ENCODE data around the gene POU2F2.

The POU2F2 gene

DNA sequence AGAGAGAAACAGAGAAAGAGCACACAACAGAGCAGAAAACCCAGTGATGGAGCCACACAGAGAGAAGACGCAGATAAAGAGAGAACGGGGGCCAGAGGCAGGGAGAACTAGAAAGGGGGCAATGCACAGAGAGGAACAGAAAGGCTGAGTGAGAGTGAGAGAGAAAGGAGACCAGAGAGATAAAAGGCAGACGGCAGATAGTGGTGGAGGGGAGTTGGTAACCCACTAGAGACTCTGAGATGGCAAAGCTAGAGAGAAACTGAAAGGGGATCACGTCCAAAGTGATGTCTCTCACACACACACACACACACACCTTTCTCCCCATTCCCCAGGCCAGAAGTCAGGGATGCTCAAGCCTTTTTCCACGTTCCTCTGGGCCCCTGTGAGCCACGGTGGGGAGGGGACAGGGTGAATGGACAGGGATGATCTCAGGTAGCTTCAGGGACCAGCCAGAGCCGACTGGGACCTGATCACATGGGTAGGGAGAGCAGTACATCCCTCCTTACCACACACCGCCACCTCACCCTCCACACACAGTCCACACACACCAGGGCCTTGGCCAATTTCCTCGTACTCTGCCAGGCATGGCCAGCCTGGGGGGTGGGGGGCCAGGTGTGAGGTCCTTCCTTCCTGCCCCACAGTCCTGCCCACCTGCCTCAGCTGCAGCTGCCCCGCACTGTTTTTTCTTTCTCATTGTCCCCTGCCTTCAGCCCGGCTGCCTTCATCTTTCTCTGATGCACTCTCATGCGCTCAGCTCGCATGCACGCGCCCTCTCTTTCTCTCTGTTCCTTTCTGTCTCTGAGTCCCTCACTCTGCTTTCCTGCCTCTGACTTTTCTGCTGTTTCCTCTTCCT lies 22.5 kb upstream of the POU2F2 start:
- no peak for DNase-seq

DNA sequence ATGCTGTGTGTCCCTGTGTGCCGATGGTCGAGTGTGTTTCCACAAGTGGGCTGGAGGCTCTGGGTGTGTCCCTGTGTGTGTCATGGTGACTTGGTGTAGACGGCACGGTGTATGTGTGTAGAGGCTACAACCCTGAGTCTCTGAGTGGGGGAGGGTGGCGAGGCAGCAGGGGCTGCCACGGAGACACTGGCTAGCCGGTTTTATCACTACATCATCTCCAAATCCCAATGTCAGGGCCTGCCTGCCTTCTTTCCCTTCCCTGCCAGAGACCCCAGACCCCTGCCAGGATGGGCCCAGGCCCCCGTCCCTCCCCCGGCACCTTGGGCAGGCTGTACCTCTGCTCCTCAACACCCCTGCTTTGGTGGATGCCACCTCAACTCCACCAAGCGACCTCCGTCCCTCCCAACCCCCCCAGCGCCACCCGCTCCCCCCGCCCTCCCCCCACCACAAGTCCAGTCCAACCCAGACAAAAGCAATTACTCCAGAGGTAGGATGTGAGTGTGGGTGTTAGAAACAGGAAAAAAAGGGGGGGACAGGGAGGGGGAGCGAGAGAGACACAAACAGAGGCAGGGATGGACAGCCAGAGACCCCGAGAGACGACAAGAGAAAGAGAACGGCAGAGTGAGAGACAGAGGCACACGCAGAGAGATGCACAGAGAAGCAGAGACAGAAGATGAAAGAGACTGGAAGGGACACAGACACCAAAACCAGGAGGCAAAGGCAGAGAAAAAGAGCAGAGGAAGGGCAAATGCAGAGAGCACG lies 21.6 kb upstream of the POU2F2 start:
- DNase-seq, result no peak

DNA sequence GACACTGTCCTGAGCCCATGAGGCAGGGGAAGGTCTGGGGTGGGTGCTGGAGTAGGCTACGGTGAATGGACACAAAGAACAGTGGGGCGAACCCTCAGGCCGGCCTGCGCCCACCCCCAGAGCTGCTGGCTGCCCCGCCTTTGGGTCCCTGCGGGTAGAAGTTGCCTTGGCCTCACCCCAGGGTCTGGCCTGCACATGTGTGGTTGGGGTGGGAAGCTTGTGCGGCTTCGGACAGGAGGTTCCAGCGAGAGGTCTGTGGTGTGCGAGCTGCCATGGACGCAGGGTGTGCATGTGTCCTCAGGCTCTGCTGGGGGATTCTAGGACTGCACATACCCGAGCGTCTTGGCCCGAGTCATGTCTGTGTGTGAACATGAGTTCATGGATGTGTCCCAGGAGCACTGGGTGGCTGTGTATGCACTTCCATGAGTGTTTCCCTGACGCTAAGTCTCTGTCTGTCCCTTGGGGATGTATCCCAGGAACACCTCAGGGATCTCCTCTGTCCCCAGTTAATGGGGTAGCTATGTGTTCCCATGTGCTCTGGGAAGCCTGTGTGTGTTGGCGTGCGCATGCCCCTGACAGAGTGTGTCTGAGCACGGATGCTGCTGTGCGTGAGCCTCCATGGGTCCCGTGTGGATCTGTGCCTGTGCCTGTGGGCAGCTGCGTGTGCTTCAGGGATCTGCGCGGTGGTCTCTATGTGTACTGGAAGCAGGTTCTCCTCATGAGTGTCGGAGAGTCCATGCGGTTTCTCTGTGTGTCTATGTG lies 20.8 kb upstream of the POU2F2 start:
- no peak for DNase-seq

DNA sequence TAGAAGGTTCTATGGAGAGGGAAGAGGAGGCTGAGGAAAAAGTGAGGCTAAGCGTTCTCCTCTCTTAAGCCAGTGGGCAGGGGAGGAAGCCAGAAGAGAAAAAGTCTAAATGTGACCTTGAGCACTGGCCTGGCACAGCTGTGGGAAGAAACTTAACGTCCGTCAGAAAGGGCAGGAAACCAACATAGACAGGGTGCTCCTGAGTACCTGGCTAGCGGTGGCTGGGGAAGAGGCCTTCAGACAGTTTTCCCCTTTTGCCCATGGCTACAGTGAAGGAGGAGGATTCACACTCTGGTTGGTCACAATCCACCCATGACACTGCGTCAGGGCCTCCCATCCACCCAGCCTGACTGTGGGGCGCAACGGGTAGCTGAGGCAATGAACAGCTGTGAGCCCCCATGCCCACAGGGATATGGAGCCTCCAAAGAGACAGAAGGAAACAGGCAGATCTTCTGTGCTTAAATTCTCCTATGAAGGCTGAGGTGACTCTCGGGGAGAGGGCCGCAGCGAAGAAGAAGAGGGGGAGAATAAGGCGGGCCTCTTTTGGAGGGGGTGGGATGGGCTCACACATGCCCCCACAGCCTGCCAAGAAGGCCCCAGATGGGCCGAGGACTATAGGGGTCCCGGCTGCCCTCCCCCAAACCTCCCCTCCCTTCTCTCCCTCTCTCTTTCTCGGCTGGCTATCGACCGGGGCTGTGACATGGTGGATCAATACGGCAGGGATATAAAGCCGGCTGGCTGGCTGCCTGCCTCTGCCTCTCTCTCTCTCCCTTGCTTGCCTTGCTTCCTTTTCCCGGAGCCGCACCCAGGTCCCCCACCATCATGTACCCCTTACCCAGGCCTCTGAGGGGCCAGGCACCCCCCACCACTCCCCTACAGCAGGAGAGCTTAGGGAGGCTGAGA lies 19.8 kb upstream of the POU2F2 start:
- DNase-seq, result no peak

DNA sequence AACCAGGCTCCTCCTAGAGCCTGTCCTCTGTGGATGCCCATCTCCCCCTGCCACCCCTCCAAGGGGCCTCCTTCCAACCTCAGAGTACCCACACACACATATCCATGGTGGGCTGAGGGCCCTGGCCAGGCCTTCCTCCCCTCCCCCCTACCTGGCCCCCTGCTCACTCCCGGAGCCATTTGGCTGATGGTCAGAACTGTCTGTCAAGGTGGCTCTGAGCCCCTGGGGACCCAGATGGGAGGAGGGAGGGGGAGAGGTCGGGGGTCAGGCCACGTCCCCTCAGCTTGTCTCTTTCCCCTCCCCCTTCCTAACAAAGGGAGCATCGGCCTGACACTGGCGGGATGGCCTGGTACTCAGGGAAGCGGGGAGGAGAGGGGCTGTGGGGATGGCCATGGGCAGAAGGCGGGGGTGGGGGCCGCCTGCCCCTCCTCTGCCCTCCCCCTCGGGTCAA lies 18.7 kb upstream of the POU2F2 start:
- DNase-seq, result no peak

DNA sequence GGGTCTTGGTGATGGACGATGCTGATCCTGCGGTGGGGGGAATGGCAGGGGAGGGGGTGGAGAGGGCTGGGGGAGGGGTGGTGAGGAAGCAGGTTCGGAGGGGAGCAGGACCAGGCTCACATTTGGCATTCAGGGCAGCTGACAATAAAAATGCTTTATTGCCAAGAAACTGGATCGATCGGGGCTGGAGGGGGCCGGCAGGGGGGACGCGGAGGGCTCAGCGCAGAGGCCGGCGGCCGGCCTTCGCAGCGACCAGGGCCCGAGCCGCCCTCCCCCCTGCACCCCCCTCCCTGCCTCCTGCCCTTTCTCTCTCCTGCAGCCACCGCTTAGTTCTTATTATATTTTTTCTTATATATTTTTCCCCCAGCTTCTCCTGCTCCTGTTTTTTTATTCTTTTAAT lies 18.1 kb upstream of the POU2F2 start:
- DNase-seq, result no peak

DNA sequence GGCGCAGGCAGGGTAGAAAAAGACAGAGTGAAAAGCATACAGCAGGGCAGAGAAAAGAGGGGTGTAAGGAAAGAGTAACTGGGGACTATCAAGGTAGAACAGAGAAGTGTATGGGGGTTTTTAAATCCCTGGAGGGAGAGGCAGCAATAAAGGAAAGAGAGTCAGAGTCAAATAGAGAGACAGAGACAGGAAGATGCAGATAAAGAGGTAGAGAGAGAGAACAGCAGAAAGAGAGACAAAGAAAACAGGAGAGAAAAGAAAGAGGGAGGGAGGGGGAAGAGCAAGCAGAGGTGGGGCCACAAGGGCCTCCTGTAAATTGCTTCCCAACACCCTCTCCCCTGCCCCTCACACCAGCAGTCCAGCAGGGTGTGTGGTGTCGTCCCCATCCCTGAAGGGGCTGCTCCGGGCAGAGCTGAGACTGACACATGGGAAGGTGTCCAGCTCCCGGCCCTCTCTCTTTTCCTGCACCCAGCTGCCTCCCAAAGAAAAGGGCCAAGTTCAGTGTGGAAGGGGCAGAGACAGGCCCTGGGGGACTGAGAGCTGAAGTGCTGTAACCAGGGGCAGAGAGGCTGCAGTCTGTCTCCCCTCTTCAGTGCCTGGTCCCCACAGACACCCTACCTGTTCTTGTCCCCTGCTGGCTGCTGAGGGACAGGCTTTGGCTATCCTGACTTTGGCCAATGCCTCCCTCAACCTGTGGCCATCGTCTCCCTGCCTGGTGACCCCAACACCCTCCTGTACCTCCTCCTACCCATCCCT lies 17.4 kb upstream of the POU2F2 start:
- no peak for DNase-seq

DNA sequence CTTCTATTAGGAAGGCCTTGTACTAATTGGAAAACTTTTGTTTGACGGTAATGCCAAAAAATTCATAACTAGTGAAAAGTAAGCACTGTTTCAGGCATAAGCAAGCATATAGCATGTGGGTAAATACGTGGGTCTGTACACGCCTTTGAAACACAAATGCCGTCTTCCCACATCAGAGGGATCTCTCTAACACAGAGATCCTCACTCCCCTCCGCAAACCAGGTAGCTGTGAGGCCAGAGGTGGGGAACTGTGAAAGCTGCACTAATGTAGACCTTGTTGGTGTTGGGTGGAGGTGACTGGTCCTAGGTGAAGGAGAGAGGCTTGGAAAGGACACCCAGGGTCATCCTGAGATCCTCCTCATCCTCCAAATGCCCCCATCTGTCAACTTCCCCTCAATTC lies 16.0 kb upstream of the POU2F2 start:
- no peak for DNase-seq

DNA sequence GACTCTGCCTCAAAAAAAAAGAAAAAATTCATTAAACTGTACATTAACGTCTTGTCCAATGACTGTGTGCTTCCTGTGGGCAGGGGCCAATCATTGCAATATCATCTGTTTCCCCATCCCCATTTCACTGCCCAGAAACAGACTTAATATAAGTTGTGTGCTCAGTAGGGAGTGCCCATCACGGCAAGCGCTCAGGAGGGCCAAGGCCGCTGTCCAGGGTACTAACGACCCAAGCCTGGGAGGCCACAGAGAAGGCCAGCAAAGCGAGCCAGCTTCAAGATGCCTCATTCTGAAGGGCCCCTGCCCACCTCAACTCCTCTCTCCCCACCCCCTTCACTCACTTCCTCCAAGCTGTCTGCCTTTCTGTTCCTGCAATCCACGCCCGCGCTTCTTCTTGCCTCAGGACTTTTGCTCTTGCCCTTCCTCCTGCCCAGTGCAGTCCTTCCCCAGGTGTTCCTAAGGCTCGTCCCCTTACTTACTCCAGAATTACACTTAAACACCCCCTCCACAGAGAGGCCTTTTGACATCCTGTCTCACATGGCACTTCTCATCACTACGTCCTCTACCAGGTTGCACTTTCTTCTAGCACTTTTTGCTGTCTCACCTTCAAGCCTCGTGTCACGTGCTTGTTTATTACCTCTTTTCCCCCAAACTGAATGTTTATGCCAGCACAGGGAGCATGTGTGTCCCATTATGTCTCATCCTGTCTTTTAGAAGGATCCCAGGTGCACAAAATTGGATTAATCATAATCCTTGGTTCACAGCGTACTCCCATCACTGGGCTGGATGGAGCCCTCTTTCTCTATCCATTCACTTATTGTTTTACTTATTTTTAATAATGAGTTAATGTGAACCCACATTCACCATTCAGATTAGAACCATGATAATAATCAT lies 11.3 kb upstream of the POU2F2 start:
- DNase-seq, result no peak

DNA sequence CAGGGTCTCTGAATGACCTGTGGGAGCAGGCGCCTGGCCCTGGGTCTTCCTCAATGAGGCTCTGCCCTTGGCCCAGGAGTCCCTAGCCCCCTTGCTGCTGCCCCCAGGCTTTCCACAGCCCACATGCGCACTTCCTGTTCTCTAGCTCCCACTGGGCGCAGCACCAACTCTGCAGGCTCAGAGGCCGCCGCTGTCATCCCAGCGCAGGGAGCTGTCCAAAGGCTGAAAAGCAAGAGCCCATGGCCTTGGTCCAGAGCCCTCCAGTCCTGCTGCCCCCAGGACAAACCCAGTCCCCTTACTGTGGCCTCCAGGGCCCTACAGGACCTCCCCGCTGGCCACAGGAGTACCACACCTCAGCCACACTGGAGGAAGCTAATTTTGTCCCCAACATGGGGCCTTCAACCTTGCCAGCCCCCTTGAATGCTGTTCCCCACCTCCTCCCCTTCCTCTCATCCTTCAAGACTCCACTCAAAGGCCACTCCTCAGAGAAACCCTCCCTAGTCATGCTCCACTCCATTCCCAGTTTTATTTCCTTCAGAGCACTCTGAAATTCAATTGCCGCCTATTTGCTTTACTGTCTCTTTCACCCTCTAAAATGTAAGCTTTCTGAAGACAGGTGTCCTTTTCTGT lies 8.0 kb upstream of the POU2F2 start:
- no peak for DNase-seq

DNA sequence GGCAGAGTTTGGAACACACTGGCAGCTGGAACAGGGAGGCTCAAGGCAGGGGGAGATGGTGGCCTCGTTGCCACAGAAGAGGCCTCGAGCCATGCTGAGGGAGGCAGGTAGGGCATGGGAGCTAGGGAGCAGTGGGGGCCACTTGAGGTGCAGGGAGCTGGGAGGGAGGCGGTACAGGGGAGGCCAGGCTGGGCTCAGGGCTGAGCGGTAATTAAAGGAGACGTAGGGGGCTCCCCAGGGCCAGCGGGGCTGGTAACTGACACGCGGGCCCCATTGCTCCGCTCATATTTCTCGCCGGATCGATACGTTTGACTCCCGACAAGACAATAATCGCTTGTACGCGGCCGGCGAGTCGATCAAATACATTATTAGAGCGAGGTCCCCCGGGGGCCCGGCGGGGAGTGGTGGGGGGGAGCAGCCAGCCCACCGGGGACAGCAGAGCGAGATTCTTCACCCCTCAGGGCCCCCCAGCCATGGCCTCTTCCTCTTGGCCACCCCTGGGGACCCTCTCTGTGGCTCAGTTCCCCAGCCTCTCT lies 2.4 kb upstream of the POU2F2 start:
- DNase-seq, result no peak

DNA sequence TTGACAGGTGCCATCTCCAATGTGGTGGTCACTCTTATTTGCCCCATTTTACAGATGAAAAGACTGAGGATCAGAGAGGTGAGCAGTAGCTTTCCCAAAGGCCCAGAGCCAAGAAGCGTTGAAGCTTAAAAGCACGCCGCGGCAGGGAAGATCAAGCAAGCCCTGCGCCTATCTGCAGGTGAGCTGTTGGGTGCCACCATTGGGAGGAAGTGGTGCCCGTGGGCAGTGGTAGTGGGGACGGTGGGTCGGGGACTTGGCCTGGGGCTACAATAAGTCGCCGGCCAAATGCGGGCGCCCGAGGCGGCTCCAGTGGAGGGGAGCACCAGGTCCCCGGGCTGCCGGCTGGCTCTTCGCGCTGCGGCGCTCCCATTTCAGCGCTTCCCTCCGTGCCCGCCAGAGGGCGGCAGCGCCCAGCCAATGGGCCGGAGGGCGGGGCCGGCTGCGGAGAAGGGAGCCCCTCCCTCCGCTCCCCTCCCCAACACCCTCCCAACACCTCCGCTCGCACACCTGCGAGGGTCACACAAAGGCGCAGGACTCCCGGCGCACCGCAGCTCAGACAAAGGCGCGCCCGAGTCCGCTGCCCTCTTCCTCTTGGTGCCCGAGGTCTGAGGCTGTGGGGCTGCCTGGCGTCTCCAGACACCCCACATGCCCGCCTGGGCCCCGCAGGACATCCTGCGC lies 744 bp upstream of the POU2F2 start:
- DNase-seq, result peak; percentile 87

DNA sequence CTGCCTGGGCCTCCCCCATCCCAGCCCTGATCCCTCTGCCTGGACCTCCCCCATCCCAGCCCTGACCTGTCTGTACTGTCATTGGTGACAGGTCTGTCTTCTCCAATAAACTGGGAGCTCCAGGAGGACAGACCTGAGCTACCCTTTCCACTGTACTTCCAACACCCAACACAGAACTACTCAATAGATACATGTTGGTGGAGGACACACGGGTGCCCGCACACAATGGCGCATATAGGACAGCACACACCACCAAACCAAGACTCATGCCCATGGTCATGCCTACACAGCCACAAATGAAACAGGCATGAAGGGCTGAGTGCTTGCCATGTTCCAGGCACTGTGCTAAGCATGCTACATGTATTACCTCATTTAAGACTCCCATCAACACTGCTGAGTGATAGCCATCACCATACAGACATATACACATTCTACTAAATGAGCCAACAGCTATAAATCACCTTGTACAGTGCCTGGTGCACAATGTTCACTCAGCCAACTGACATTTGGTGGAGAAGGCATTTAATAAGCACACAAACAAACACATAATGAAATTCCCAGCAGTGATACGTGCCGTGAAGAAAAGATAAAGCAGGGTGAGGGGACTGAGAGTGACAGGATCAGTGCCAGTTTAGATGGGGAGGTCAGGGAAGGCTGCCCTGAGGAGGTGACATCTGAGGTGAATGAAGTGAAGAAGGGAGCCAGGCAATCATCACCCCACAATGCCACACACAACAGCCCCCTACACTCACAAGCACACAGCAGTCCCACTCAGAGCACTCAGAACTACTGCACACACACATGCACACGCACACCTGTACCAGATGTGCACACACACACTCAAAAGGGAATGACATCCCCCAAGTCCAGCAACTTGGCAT lies 857 bp downstream of the POU2F2 start:
- no peak for DNase-seq

DNA sequence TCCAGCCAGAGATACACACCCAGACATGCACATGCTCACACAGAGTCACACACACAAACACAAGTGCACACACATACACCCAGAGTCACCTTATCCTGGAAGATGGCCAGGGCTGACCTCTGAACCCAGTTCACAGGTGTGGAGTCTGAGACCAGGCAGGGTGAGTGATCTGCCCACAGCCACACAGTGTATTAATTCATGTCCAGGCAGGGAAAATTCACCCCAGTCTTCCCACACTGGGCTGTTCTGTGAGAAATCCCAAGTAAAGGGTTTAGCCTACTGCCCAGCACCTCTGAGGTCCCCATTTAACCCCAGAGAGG lies 2.0 kb downstream of the POU2F2 start:
- DNase-seq, result no peak

DNA sequence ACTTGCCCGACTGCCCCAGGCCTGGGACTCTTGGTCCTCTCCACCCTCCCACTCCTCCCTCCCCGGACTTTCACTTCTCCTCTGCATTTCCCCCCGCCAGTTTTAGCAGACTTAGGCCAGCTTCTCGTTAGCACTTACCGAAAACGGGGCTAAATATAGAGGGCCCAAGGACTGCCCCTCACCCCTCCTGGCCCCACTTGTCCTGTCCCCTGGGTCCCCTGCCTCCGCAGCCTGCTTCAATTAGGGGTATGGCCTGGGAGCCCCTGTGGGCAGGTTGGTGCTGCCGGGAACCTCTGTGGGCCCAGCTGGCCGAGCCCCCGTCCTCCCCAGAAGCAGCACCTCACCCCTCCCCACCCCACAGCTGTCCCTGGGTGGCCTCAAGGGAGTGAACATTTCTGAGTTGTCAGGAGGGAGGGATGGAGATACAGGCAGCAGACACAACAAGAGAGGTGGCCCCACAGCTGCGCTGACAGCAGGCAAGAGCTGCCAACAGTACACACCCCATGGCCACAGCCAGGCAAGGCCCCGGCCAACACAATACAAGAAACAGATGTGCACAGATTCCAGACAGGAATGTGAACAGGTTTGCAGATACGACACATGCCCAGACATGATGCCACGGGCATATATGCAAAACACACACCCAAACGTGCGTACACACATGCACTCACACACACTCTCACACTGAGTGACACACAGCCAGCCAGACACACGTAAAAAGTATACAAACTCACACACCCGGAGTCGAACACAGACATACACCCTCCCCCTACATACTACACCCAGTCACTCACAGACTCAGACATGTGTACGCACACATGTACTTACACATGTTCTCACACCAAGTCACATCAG lies 2.6 kb downstream of the POU2F2 start:
- DNase-seq, result no peak

DNA sequence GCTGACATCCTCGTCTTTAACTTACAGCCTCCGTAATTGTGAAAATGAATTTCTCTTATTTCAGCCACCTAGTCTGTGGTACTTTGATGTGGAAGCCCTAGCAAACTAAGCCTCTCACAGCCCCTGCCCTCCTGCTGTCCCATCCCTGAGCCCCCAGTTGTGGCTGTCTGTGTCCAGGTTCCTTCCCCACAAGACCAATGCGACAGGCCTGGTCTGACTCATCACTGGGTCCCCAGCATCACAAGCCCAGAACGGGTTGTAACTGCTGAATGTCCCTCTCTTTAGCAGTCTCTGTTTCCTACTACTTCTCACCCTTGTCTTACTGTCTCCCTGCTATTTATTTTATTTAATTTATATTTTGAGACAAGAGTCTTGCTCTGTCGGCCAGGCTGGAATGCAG lies 5.7 kb downstream of the POU2F2 start:
- no peak for DNase-seq

DNA sequence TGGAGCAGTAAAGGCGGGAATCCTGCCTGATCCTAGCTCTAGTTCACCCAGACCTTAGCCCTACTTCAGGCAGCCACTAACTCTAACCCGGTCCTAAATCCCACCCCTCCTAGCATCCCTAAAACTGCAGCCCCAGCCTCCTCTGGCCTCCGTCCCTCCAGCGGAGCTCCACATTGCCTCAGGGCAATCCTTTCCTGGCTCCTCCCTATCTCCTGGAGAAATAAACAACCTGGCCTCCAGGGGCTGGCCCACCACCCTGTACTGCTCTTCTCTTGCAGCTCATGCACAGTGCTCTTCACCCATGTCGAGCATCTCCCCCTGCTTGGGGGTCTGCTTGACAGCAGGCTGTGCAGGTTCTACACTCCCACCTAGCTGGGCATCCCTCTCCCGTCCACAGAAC lies 6.7 kb downstream of the POU2F2 start:
- no peak for DNase-seq

Measured in stimulated activated CD4-positive, alpha-beta T cell treated with anti-CD3 and anti-CD28 coated beads, Interleukin-4, amount 100 ng/mL, for 1 hour (primary cell).